ENCODE measurements around the gene PDZD2. TPM values are rescaled to one million over a fixed set of nuclear protein-coding genes. Genes with fewer than 3 reads are reported as not detected.

The PDZD2 gene
- total RNA-seq, 1 donor from 2014 or later, result 21.5 TPM

- peak overlapping the region; percentile 81 for H3K27ac Mint-ChIP-seq
- H3K4me1 Mint-ChIP-seq, result peaks cover 23% of the 10 kb centered on the region
- H3K36me3 Mint-ChIP-seq, result no peaks in the 10 kb centered on the region
- H3K27me3 Mint-ChIP-seq (ENCODE audit: low read depth), result no peaks in the 10 kb centered on the region
- H3K4me3 Mint-ChIP-seq, result peak overlapping the region; percentile 25
- TF ChIP-seq CTCF (IDR thresholded peaks at IDR 0.05; ENCODE audit: unreplicated experiment), result no peak
- no peaks in the 10 kb centered on the region for H3K9me3 Mint-ChIP-seq
- DNase-seq (ENCODE audit: low spot score in 2 of 2, unreplicated experiment in 2 of 2), result no peak
Measured at GRCh38 chr5:32027717-32028458, 389.0 kb downstream of the PDZD2 start.

- H3K9me3 Mint-ChIP-seq, result no peaks in the 10 kb centered on the region
- TF ChIP-seq CTCF (IDR thresholded peaks at IDR 0.05; ENCODE audit: unreplicated experiment), result no peak
- no peaks in the 10 kb centered on the region for H3K27me3 Mint-ChIP-seq (ENCODE audit: low read depth)
- H3K36me3 Mint-ChIP-seq, result no peaks in the 10 kb centered on the region
- DNase-seq (ENCODE audit: low spot score in 2 of 2, unreplicated experiment in 2 of 2), result no peak
- no peak overlapping the region for H3K27ac Mint-ChIP-seq
- no peak overlapping the region for H3K4me3 Mint-ChIP-seq
- peaks cover 23% of the 10 kb centered on the region for H3K4me1 Mint-ChIP-seq
Measured at GRCh38 chr5:32029261-32029660, 390.3 kb downstream of the PDZD2 start.

GRCh38 chr5:32029781-32030180, 390.9 kb downstream of the PDZD2 start:
- Mint-ChIP-seq H3K27ac (no peak overlapping the region), H3K36me3 (no peaks in the 10 kb centered on the region), H3K4me3 (no peak overlapping the region), H3K27me3 (ENCODE audit: low read depth) (no peaks in the 10 kb centered on the region), H3K9me3 (no peaks in the 10 kb centered on the region), H3K4me1 (peaks cover 23% of the 10 kb centered on the region)
- DNase-seq (ENCODE audit: low spot score in 2 of 2, unreplicated experiment in 2 of 2), result no peak
- TF ChIP-seq CTCF (IDR thresholded peaks at IDR 0.05; ENCODE audit: unreplicated experiment), result no peak

- no peaks in the 10 kb centered on the region for H3K36me3 Mint-ChIP-seq
Measured at GRCh38 chr5:32030222-32030621, 391.3 kb downstream of the PDZD2 start.

GRCh38 chr5:32030686-32031085, 391.8 kb downstream of the PDZD2 start:
- H3K27ac Mint-ChIP-seq, result no peak overlapping the region
- no peak overlapping the region for H3K4me3 Mint-ChIP-seq
- no peak for DNase-seq (ENCODE audit: low spot score in 2 of 2, unreplicated experiment in 2 of 2)
- H3K4me1 Mint-ChIP-seq, result peaks cover 21% of the 10 kb centered on the region
- TF ChIP-seq CTCF (IDR thresholded peaks at IDR 0.05; ENCODE audit: unreplicated experiment), result no peak
- no peaks in the 10 kb centered on the region for H3K36me3 Mint-ChIP-seq
- H3K27me3 Mint-ChIP-seq (ENCODE audit: low read depth), result no peaks in the 10 kb centered on the region
- H3K9me3 Mint-ChIP-seq, result no peaks in the 10 kb centered on the region

More at GRCh38 chr5:32030222-32030621, 391.3 kb downstream of the PDZD2 start:
- Mint-ChIP-seq H3K9me3 (no peaks in the 10 kb centered on the region), H3K27ac (no peak overlapping the region), H3K27me3 (ENCODE audit: low read depth) (no peaks in the 10 kb centered on the region), H3K4me3 (no peak overlapping the region), H3K4me1 (peaks cover 21% of the 10 kb centered on the region)
- no peak for DNase-seq (ENCODE audit: low spot score in 2 of 2, unreplicated experiment in 2 of 2)
- no peak for TF ChIP-seq CTCF (IDR thresholded peaks at IDR 0.05; ENCODE audit: unreplicated experiment)

Measured in mesothelial cell of epicardium (in vitro differentiated cells).